Activated CD4-positive, alpha-beta T cell treated with anti-CD3 and anti-CD28 coated beads, Interleukin-10, Interleukin-2, amounts not matched to agents 100 ng/mL and 50 ng/mL, durations not matched to agents 16 hours and 8 hours (primary cell): Measurements from ENCODE around the gene KIRREL3.
A peak's percentile ranks its signal among the peaks of the same experiment; 100 is the strongest.

Experiments
- DNase-seq: peaks from one replicate; pipeline ENCODE4 v3.0.0-alpha.2; 2020

KIRREL3 gene

DNA sequence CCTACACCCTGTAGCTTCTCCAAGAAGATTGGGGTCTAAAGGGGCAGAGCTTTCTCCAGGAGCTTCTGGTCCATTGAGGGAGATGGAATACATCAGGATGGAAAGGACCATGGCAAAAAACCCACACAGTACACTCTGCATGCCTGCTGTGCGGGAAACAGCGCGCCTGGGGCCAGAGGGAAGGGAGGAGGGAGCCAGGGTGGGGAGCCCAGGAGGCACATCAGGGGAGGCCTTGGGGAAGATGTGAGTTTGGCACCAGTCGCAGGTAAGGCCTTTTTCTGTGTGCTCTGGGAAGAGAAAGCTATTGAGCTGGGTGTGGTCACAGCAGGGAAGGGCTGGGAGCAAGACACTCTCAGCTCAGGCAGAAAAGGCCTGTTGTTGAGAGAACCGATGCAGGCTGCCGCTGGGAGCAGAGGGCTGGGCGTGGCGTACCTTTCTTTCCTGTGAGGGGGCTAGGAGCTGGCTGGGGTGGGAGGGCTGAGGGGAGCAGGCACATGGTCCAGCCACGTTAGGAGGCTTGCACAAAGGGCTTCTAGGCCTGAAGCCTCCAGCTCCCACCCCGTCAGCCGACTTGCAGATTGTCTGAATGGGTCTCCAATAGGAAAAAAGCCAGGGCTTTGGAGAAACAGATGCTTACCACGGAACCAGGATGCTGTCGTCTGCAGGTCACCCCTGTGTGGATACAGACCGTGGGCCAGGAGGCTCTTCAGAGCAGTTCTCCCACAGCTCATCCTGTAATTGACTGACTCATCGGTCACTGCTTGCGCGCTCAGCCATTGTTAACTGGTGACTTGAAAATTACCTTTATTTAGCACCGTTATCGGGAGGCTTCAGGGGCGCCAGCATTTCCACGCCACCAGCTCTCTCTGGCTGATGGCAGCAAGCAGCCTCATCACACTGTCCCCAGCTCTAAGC, 407.8 kb downstream of the KIRREL3 start:
- DNase-seq, result no peak

DNA sequence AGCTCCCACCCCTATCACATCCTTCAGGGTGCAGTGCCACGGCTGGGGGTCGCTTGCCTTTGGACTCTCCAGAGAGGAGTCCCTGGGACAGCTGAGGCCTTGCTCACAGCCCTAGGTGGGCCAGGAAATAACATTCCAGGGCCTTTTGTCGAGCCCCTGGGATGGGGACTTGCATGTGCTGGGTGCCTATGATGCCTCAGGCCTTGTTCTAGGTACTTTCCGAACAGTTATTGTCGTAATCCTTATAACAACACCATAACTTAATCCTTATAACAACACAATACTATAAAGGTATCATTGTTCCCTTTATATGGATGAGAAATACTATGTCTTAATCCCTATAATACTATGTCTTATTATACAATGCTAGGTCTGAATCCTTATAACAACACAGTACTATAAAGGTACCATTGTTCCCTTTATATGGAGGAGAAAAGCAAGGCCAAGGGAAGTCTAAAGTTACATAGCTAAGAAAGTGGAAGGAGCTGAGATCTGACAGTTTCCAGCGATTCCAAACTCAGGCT, 408.5 kb downstream of the KIRREL3 start:
- no peak for DNase-seq

DNA sequence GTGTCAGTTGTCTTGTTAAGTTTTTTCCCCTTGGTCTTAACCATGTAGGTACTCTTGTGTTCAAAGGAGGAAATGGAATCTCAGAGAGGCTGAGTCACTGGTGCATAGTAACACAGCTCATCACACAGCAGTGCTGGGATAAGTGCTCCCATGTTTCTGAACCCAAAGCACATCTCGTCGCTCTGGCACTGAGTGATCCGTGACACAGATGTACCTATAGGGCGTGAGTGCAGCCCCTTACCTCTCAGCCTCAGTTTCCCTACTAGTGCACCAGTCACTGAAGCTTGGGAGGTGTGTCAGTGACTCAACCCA, 411.1 kb downstream of the KIRREL3 start:
- no peak for DNase-seq

DNA sequence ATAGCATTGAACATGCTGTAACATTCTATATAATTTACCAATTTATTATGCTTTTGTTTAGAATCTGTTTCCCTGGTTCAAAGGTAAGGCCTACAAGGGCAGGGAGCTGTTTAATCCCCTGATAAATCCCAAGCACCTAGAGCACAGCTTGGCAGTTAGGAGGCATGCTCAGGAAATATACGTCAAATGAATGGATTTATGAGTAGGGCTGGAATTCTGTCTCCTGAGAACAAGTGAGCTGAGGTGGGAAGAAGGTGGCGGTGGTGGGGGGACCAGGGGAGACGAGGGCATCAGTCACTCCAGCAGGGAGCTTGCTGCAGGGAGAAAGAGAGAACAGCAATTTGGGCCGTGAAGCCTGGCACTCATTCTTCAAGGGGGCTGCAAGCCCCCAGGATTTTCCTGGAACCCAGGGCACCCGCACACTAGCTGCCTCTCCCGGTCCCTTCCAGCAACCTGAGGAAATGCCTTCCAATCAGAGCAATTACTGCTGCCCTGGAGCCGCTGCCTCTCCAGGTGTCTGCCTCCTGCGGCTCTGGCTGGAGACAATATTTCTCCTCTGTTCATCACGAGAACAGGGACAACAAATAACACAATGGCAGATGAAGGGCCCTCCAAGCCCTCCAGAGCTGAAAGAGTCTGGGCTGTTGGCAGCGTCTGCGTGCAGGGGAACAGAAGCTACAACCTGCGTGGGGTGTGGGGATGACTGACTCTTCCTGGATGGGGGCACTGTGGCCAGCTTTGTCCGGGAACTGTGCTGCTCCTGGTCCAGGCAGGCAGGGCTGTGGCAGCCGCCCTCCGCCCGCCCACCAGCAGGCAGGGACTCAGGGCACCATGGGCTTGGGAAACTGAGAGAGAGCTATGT, 411.7 kb downstream of the KIRREL3 start:
- no peak for DNase-seq

DNA sequence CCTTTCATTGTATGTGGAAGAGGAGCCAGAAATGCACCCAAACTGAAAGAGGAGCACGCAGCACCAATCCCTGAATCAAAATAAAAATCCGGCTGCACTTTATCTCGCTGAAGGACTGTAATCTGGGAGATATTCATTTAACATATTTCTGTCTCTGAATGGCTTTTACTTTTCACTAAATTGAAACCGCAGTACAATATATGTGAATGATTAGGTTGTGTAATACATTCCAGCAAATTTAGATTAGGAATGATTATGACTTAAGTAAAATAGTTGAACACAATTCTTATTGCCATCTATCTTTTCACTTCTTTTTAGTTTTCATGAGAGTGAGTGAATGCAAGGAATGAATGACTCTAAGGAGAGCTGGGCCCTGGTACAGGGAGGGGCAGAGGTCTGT, 413.0 kb downstream of the KIRREL3 start:
- no peak for DNase-seq

DNA sequence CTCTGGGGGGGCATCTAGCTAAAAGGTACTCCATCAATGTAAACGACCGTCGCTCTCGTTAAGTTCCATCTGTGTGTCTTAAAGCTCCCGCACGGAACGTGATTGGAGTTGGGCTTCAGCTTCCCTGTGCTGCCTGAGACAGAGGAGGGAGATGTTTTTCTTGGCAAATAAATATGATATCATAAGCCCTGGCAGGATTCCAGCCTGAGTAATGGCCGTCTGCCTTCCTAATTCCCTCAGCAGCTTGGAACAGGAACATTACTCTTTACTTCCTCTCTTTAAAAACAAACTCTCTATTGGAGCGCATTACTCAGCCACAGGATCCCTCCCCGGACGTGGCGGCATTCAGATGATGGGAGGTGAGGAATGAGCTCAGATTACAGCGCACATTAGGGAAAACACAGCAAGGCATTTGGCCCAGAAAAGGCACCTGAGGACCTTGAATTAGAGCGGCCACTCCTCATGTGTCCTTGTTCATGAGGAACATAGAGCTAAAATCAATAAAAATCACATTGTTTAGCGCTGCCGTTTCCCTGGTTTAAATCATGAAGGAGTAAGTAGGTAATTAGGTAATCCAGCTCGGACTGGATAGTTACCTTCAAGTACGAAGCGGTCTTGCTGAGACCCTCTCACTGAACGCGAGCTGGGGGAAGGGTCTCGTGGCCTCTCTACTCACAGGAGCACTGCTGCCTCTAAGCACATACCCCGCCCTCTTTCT, 414.6 kb downstream of the KIRREL3 start:
- no peak for DNase-seq

DNA sequence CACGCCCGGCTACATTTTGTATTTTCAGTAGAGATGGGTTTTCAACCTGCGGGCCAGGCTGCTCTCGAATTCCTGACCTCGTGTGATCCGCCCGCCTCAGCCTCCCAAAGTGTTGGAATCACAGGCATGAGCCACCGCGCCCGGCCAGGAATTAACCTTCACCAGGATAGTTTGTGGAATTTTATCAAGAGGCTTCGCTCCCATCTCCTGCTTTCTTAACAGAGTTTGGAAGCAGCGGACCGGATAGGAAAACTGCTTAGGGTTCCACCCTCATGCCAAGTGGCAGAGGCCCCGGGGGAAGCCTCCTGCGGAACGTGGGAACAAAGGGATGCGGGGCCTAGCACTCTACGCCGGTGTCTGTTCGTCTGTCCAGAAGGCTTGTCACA, 415.2 kb downstream of the KIRREL3 start:
- DNase-seq, result no peak

DNA sequence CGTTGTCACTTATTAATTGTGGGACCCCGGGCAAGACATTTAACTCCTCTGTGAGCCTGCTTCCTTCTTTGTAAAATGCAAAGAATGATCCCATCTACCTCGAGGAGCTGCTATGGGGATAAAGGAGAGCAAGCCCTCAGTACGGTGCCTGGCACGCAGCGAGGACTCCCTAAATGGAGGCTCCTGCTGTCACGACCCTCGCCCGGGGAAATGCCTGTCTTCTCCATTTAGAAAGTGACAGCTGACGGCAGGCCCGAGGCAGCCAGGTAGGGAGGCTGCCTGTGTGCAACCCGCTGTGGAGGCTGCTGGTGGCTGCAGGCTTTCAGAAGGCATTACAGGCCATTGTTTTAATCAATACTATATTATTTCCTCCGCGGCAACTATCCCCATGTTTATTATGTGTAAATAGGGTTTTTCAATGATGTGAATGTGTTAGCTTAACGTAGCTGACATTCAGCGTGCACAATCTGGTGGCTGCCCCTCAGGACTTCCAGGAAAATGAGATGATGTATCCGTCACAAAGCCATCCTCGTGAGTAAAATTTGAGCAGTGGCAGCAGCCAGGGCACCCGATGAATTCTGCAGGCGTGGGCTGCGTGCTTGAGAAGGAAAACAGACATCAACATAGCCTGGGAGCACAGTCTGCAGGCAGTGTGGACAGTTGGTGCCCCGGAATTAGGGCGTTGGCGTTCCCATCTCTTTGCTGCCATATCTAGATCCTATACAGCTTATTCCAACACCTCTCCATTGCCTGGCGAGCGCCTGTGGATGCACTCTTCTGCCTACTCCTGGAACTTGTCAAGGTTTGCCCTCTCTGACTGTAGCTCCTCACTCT, 416.8 kb downstream of the KIRREL3 start:
- no peak for DNase-seq

DNA sequence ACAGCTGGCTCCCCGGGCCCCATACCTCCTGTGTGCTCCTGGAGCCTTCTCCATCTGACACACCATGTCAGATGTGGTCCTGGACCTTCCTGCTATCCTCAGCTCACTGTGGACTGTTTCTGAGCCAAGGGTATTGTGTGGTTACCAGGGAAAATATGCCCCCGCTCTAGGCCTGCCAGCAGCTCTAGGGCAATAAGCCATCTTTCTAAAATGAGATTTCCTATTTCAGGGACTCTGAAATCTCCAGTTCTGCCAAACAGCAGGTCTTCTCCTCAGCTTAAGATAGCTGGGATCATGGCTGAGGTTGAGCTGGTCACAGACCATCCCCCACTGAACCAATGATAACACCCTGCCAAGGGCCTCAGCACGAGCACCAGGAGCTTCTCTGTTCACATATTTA, 417.5 kb downstream of the KIRREL3 start:
- no peak for DNase-seq

DNA sequence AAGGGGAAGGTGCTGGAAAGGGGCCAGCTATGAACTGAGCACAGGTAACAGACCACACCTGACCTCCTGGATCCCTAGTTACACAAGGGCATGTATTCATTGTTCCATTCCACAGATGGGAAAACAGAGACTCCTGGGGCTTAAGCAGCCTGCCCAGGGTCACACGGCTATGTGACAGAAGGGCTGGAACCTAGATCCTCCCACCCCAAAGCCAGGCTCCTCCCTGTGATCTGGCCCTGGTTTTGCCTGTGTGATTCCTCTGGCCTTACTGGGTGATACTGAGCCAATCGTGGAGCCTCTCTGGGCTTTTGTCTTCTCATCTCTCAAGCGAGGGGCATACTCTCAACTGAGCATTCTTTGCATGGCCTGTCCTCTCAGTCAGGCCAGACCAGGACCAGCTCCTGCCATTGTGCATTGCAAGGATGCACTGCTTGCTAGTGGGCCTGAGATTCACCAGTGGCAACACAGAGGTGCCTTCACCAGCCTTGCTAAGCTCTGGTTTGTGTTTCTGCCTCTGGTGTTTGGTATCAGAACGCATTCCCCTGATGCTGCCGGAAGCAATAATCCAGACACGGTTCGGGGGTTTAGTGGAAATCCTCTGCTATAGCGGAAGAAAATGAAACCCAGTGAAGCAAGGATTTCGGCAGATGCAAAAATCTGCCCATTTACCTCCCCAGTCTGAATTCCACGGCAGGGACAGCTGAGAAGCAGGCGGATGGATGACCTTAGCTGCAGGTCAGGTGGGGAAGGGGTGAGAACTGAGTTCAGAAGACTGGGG, 418.5 kb downstream of the KIRREL3 start:
- no peak for DNase-seq

DNA sequence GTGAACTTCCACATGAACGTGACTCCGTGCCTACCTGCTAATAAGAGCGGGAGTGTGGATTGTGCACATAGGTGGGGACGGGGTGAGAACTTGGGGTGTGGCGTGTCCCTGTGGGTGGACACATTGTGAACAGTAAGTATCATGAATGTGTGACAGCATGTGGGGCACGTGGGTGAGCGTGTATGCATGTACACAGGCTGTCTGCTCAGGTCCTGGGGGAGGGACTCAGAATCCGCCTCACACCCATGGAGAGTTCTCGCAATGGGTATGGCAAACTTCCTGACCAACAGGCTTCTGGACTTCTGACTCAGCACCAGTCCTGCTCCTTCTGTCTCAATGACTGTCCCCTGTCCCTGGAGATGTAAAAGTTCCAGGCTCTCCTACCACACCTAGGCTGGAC, 422.1 kb downstream of the KIRREL3 start:
- no peak for DNase-seq

DNA sequence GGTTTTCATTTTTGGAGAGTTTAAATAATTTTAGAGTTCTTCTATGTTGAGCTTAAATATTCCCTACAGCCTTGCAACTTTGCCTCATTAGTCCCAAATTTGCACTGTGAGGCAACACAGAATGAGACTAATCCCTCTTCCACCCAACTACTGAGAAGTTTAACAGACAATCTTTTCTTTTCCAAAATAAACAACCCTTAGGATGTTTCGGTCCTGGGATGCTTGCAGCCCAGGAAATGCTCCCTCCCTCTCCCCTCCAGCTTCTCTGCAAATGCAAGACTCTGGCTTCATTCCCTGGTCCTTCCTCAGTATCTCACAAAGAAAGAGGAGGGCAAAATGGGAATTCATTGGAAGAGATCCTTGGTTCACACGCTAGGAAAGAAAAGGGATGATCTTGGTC, 422.5 kb downstream of the KIRREL3 start:
- DNase-seq, result no peak

DNA sequence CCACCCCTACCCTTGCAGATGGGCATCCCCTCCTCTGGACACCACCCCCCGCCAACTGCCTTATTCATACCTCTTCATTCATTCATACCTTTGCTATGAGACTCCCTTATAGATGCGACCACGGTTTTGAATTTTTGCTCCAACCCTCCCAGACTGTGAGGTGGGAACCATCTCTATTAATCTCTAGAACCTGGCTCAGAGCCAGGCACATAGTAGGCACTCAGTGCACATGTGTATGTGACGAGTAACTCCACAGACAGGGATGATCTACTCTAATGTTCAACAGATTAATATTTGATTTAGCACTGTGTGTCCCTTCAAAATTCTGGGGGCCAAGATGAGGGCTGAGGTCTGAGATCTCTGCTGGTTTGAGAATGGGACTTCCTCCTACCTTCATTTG, 424.7 kb downstream of the KIRREL3 start:
- no peak for DNase-seq

DNA sequence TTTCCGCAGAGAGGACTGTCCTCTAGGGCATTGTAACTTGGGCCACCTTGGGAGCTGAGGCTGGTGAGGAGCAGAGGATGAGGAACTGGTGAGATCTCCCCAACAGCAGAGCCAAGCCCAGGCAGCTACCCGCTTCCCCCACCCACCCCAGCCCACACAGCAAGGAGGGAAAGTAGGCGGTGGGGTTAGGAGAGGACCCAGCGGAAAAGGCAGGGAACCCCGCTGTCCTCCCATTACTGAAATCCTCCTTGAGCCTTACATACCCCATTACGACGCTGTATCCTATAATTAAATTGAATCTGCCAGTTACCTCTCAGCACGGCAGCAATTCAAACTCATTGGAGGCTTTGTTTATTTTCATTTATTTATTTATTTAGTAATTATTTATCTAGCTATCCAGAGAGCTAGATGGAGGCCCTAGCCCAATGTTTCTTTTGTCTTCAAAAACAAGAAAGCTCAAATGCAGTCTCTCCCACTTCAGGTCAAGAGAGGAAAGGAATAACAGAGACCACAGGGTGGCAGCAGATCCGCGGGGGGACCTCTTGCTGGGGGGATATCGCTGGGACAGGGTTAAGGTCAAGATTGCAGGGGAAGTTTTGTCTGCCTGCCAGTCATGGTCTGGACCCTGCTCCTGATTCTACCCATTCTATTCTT, 427.1 kb downstream of the KIRREL3 start:
- no peak for DNase-seq

DNA sequence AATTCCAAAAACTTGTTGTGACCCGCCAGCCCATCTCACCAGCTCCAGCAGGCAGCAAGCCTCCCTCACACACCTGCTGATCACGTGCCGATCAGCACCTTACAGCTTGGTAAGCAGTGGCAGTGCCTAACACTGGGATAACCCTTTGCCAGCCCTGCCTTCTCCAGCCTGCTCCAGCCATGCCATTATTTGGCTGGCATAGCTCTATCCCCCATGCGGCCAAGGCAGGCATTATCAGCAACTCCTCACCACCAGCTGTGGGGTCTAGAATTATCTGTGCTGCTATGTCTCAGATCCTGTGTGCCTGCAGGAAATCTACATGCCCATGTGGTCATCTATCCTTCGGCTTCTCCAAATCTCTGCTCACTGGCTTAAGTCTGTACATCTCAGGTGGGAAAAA, 430.1 kb downstream of the KIRREL3 start:
- no peak for DNase-seq

DNA sequence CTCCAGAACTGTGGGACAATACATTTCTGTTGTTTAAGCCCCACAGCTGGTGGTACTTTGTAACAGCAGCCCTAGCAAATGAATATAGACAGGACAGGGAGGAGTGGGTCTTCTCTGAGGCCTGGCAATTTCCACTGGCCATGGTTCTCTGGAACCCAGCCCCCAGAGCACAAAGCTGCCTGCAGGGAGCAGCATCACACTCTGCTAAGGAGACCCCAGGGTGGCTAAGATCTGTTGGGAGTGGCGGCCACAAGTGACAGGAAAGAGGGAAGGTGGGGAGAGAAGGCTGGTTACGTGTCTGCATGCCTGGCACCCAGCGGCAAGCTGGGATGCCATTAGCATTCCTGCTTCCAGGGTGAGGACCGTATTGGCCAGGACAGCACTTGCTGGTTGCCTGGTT, 433.2 kb downstream of the KIRREL3 start:
- no peak for DNase-seq

DNA sequence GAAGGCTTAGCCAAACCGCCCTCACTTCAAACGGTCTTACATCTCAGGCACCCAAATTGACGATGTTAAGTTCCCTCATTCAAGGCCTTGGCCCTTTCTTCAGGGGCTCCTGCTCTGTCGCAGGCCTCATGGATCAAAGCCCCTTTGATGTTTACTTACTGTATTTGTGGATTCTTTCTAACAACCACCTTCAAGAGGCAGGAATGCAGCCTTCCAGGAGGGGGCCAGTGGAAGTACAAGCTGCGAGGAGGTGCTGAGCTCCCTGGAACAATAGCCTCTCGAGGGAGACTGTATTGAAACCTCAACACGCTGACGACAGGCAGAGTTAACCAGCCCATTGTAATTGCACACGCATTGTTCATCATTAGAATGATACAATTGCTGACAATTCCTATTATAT, 436.0 kb downstream of the KIRREL3 start:
- DNase-seq, result no peak

DNA sequence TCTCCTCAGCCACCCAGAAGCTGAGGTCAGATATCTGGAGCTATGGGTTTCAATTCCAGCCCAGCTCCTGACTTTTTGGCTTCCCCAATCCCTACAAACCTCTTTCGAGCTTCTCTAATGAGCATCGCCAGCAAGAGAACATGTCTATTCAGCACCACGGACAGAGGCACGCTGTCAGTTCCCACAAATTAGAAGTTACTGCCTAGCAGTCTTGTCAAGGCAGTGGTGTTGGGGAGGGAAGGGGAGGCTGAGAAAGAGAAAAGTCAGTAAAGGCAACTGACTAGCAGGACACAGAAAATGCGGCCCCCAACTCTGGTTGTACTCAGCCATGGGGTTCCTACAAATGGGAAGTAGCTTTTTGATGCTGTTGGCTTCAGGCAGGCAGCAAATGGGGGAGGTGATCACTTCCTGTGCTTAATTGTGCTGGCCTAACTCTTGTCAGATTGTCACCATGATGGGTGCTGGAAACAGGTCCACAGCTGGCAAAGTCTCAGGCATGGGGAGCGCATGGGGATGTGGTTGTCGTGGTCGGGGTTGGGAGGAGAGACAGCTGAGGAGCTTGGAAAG, 439.2 kb downstream of the KIRREL3 start:
- DNase-seq, result peak; percentile 40

DNA sequence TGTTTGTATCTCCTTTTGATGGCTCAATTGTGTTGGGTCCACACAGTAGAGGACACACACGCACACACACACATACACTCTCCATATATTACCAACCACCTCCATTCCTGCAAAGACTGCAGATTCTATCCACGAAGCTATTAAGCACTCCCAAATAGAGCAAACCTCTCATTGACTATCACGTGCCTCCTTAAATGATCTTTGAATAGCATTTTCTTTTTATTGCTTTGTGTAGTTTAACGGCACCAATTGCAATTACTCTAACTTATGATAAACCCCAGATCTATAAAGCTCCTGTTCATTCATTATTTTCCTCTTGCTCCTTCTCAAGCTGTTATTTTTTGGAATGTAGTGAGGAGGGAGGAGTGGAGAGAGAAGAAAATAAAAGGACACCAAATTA, 440.3 kb downstream of the KIRREL3 start:
- no peak for DNase-seq
